ENCODE results near the gene TSHB. TPM values are rescaled to one million over a fixed set of nuclear protein-coding genes. Genes with fewer than 3 reads are reported as not detected.
"Not testable (repeated sequence)": the region's sequence is repeated elsewhere in the genome, so short reads cannot be mapped to it uniquely, and the experiment has no call there.

Gene TSHB
- total and polyA plus RNA-seq, 2 experiments from 2014 or later = not detected

DNA sequence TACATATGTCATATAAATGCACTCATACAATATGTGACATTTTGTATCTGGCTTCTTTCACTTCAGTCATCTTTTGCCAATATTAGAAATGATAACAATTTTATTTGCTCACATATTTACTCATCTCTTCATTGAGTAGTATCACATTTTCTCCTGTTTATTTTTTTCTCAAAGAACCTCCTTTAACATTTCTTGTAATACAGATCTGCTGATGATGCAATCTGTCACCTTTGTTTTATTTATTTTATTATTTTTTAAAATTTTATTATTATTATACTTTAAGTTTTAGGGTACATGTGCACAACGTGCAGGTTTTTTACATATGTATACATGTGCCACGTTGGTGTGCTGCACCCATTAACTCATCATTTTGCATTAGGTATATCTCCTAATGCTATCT is 15.8 kb upstream of the TSHB start:
- Histone ChIP-seq H3K27me3 (replicated peaks; ENCODE audit: insufficient read depth) (no peaks in the 10 kb centered on the region), H3K9me3 (ENCODE audit: low read depth) (no peaks in the 10 kb centered on the region), H3K36me3 (ENCODE audit: low read depth) (no peaks in the 10 kb centered on the region), H3K4me3 (no peak overlapping the region), H3K4me2 (ENCODE audit: unreplicated experiment) (no peak overlapping the region), H3K27ac (no peak overlapping the region), H4K20me1 (ENCODE audit: insufficient read depth) (no peaks in the 10 kb centered on the region), H3K4me1 (ENCODE audit: insufficient read depth) (no peaks in the 10 kb centered on the region), H3K79me2 (ENCODE audit: insufficient read depth) (no peaks in the 10 kb centered on the region), H3K9me2 (ENCODE audit: insufficient read depth) (no peaks in the 10 kb centered on the region), H2AFZ (no peak overlapping the region), H3F3A (ENCODE audit: insufficient read depth) (no peaks in the 10 kb centered on the region), H3K9ac (no peak overlapping the region)
- DNase-seq = no peak
- TF ChIP-seq EZH2 (IDR thresholded peaks at IDR 0.05; ENCODE audit: insufficient read depth, poor library complexity, severe bottlenecking) (no peak), EZH2phosphoT487 (IDR thresholded peaks at IDR 0.05; ENCODE audit: insufficient read depth, low read depth) (no peak)
- in situ Hi-C loops (cut with MboI) = no loop called here
- WGBS, 2 experiments (ENCODE audit: low coverage in 1 of 2, low lambda C conversion rate in 2 of 2, missing lambda C conversion rate in 2 of 2) = 44 to 55% methylated on average over 2 of the region's 2 CpGs

DNA sequence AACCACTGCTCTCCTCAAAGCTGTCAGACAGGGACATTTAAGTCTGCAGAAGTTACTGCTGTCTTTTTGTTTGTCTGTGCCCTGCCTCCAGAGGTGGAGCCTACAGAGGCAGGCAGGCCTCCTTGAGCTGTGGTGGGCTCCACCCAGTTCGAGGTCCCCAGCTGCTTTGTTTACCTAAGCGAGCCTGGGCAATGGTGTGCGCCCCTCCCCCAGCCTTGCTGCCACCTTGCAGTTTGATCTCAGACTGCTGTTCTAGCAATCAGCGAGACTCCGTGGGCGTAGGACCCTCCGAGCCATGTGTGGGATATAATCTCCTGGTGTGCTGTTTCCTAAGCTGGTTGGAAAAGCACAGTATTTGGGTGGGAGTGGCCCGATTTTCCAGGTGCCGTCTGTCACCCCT is 10.1 kb upstream of the TSHB start:
- H3K4me1 ChIP-seq (ENCODE audit: insufficient read depth); H4K20me1 ChIP-seq (ENCODE audit: insufficient read depth); H3K9me2 ChIP-seq (ENCODE audit: insufficient read depth); H2AFZ ChIP-seq; DNase-seq; H3K36me3 ChIP-seq (ENCODE audit: low read depth); H3K4me2 ChIP-seq (ENCODE audit: unreplicated experiment); in situ Hi-C loops (cut with MboI); H3K79me2 ChIP-seq (ENCODE audit: insufficient read depth); H3K9ac ChIP-seq; H3K4me3 ChIP-seq; H3F3A ChIP-seq (ENCODE audit: insufficient read depth); H3K27ac ChIP-seq; H3K9me3 ChIP-seq (ENCODE audit: low read depth): not testable (repeated sequence)
- WGBS, 2 experiments (ENCODE audit: low coverage in 1 of 2, low lambda C conversion rate in 2 of 2, missing lambda C conversion rate in 2 of 2) = 57 to 65% methylated on average over 9 of the region's 9 CpGs
- peaks cover 11% of the 10 kb centered on the region for H3K27me3 ChIP-seq (replicated peaks; ENCODE audit: insufficient read depth)

DNA sequence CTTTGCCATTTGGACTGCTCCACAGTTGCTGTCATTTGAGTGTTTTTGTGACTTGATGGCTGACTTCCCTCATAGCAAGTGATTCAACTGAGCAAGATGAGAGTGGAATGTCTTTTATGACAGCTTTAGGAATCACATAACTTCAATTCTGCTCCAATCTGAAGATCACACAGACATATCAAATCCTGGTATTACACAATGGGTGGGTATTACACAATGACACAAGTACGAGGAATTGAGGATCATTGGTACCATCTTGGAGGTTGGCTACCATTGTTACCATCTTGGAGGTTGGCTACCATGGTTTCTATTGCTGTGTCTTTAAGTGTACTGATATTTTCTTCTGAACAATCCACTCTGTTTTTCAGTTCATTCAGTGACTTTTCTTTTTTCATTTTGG is 8.5 kb upstream of the TSHB start:
- H3K27ac ChIP-seq = no peak overlapping the region
- DNase-seq = no peak
- in situ Hi-C loops (cut with MboI) = no loop called here
- H3F3A ChIP-seq (ENCODE audit: insufficient read depth) = no peaks in the 10 kb centered on the region
- H4K20me1 ChIP-seq (ENCODE audit: insufficient read depth) = no peaks in the 10 kb centered on the region
- no peak overlapping the region for H2AFZ ChIP-seq
- no peaks in the 10 kb centered on the region for H3K36me3 ChIP-seq (ENCODE audit: low read depth)
- H3K4me2 ChIP-seq (ENCODE audit: unreplicated experiment) = no peak overlapping the region
- no peaks in the 10 kb centered on the region for H3K79me2 ChIP-seq (ENCODE audit: insufficient read depth)
- peaks cover 11% of the 10 kb centered on the region for H3K27me3 ChIP-seq (replicated peaks; ENCODE audit: insufficient read depth)
- H3K9ac ChIP-seq = no peak overlapping the region
- 14 to 25% methylated on average over 1 of the region's 1 CpG for WGBS, 2 experiments (ENCODE audit: low coverage in 1 of 2, low lambda C conversion rate in 2 of 2, missing lambda C conversion rate in 2 of 2)
- no peaks in the 10 kb centered on the region for H3K4me1 ChIP-seq (ENCODE audit: insufficient read depth)
- H3K9me2 ChIP-seq (ENCODE audit: insufficient read depth) = no peaks in the 10 kb centered on the region
- TF ChIP-seq EZH2 (IDR thresholded peaks at IDR 0.05; ENCODE audit: insufficient read depth, poor library complexity, severe bottlenecking) (no peak), EZH2phosphoT487 (IDR thresholded peaks at IDR 0.05; ENCODE audit: insufficient read depth, low read depth) (no peak)
- no peaks in the 10 kb centered on the region for H3K9me3 ChIP-seq (ENCODE audit: low read depth)
- H3K4me3 ChIP-seq = no peak overlapping the region

DNA sequence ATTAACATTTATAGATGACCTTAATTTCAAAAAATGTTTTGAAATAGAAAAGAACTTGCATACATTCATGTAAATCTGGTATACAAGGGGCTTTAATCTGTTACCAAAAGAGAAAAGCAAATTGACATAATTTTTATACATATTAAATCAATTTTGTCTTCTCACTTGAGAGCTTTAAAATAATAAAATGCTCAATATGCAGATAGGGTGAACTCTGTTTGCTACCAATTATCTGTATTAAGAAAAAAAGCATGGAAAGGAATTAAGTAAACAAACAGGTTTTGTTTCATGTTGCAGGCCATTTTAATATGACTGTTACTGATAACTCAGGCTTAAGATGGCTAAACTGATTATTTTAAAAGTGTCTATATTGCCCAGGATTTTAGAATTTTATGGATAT is 6.0 kb upstream of the TSHB start:
- H4K20me1 ChIP-seq (ENCODE audit: insufficient read depth) = no peaks in the 10 kb centered on the region
- no peaks in the 10 kb centered on the region for H3K9me3 ChIP-seq (ENCODE audit: low read depth)
- no peak overlapping the region for H2AFZ ChIP-seq
- H3K9me2 ChIP-seq (ENCODE audit: insufficient read depth) = no peaks in the 10 kb centered on the region
- no peak overlapping the region for H3K27ac ChIP-seq
- H3K79me2 ChIP-seq (ENCODE audit: insufficient read depth) = no peaks in the 10 kb centered on the region
- peaks cover 11% of the 10 kb centered on the region for H3K27me3 ChIP-seq (replicated peaks; ENCODE audit: insufficient read depth)
- H3F3A ChIP-seq (ENCODE audit: insufficient read depth) = no peaks in the 10 kb centered on the region
- H3K4me3 ChIP-seq = no peak overlapping the region
- TF ChIP-seq EZH2 (IDR thresholded peaks at IDR 0.05; ENCODE audit: insufficient read depth, poor library complexity, severe bottlenecking) (no peak), EZH2phosphoT487 (IDR thresholded peaks at IDR 0.05; ENCODE audit: insufficient read depth, low read depth) (no peak)
- H3K9ac ChIP-seq = no peak overlapping the region
- in situ Hi-C loops (cut with MboI) = no loop called here
- no peak overlapping the region for H3K4me2 ChIP-seq (ENCODE audit: unreplicated experiment)
- DNase-seq = no peak
- no peaks in the 10 kb centered on the region for H3K4me1 ChIP-seq (ENCODE audit: insufficient read depth)
- H3K36me3 ChIP-seq (ENCODE audit: low read depth) = no peaks in the 10 kb centered on the region

DNA sequence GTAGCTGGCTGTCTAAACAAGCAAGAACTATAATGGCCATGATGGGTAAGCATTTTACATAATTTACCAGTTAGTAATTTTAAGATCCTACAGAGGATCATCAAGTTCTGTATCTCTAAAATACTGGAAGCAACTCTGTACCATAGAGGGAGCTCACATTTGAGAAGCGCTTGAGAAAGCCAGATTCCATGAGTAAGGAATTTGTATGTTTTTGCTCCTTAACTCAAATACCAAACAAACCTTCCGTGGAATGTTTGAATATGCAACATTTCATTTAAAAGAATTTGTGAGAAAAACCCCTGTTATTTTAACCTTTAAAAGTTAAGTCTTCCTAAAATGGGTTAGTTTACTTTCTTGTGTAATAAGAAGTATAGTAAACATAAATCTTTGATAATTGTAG is 2.0 kb downstream of the TSHB start:
- in situ Hi-C loops (cut with MboI) = no loop called here
- no peak overlapping the region for H3K4me3 ChIP-seq
- H3K9me3 ChIP-seq (ENCODE audit: low read depth) = no peaks in the 10 kb centered on the region
- no peak overlapping the region for H3K9ac ChIP-seq
- H3K36me3 ChIP-seq (ENCODE audit: low read depth) = no peaks in the 10 kb centered on the region
- TF ChIP-seq EZH2 (IDR thresholded peaks at IDR 0.05; ENCODE audit: insufficient read depth, poor library complexity, severe bottlenecking) = no peak
- no peak overlapping the region for H3K4me2 ChIP-seq (ENCODE audit: unreplicated experiment)
- no peaks in the 10 kb centered on the region for H3K79me2 ChIP-seq (ENCODE audit: insufficient read depth)
- no peaks in the 10 kb centered on the region for H3F3A ChIP-seq (ENCODE audit: insufficient read depth)
- no peaks in the 10 kb centered on the region; the same call in 1 of the 2 replicates for H3K27me3 ChIP-seq (replicated peaks; ENCODE audit: insufficient read depth)
- H3K9me2 ChIP-seq (ENCODE audit: insufficient read depth) = no peaks in the 10 kb centered on the region
- WGBS, 2 experiments (ENCODE audit: low coverage in 1 of 2, low lambda C conversion rate in 2 of 2, missing lambda C conversion rate in 2 of 2) = 60 to 67% methylated on average over 2 of the region's 2 CpGs
- no peak overlapping the region for H2AFZ ChIP-seq
- no peaks in the 10 kb centered on the region for H3K4me1 ChIP-seq (ENCODE audit: insufficient read depth)
- H3K27ac ChIP-seq = no peak overlapping the region
- no peaks in the 10 kb centered on the region for H4K20me1 ChIP-seq (ENCODE audit: insufficient read depth)
- DNase-seq = no peak

All from GM23248 (cell line).